Esophagus squamous epithelium (tissue), 5 donors: Measurements from ENCODE around the gene TSNAX. TPM values are rescaled to one million over a fixed set of nuclear protein-coding genes. Genes with fewer than 3 reads are reported as not detected.

ENCODE experiments used
- DNase-seq: peaks from one replicate; lab custom pipeline; 2025; lab: John Stamatoyannopoulos, UW
- H3K27ac ChIP-seq, 4 donors: fragments of 200-600 bp; sonication (generic); one replicate each; pipeline ENCODE4 v1.5.1; 2016 to 2019; ENCODE audit warnings: mild to moderate bottlenecking in 1 of 4
- H3K27me3 ChIP-seq, 4 donors: fragments of 200-600 bp; sonication (generic); 1 replicate in 3 of 4; 2 replicates in 1 of 4; pipeline versions ENCODE4 v1.5.1 to v1.6.0; 2017 to 2021; ENCODE audit warnings: antibody characterized with exemption in 1 of 4
- H3K36me3 ChIP-seq, 3 donors: fragments of 200-600 bp; sonication (generic); one replicate each; pipeline ENCODE4 v1.5.1; 2016 to 2019
- H3K4me1 ChIP-seq, 3 donors: fragments of 200-600 bp; sonication (generic); one replicate each; pipeline ENCODE4 v1.5.1; 2017 to 2019
- H3K4me3 ChIP-seq, 4 donors: fragments of 200-600 bp; sonication (generic); 1 replicate in 3 of 4; 2 replicates in 1 of 4; pipeline ENCODE4 v1.5.1; 2016 to 2019; ENCODE audit warnings: mild to moderate bottlenecking in 2 of 4, moderate library complexity in 1 of 4
- H3K9me3 ChIP-seq, 3 donors: fragments of 200-600 bp; sonication (generic); one replicate each; pipeline ENCODE4 v1.5.1; 2016 to 2019
- POLR2A ChIP-seq, 4 donors: fragments of 450-650 bp; IDR thresholded peaks; one replicate each; pipeline ENCODE4 v1.6.1; 2017; ENCODE audit warnings: antibody characterized with exemption in 4 of 4, mild to moderate bottlenecking in 4 of 4, moderate library complexity in 3 of 4
- WGBS, 2 donors: methylation state at CpG; one replicate each; pipeline ENCODE4 v1.1.5; 2018; 5-methylcytosine and 5-hydroxymethylcytosine counted together
- intact Hi-C: fragments of 100-400 bp; cut with DNase I; formaldehyde crosslinking; loops from one replicate; pipeline ENCODE4 v1.15.0; 2022
- total RNA-seq, 4 donors: library from RNA; depleted of rRNA; stranded (reverse); fragments of >200 nt; gene quantifications; one replicate each; pipeline ENCODE4 v1.1.0, GENCODE V29; 2016
- TF ChIP-seq, protein P1 (sequence below), 6 experiments: fragments of 450-650 bp in 4 of 6; fragments of 200-600 bp in 2 of 6; sonication (generic) in 2 of 6; IDR thresholded peaks; one replicate each; pipeline ENCODE4 v1.5.1; 2016 to 2019; ENCODE audit warnings: antibody characterized with exemption in 6 of 6, mild to moderate bottlenecking in 4 of 6, moderate library complexity in 4 of 6
- donor health status: DM: yes; HTN: yes; CAD: no.

The TSNAX gene
- total RNA-seq, 4 donors from 2014 or later = 11.6 to 28.4 (median 22.3) TPM

- TF ChIP-seq, protein P1, sequence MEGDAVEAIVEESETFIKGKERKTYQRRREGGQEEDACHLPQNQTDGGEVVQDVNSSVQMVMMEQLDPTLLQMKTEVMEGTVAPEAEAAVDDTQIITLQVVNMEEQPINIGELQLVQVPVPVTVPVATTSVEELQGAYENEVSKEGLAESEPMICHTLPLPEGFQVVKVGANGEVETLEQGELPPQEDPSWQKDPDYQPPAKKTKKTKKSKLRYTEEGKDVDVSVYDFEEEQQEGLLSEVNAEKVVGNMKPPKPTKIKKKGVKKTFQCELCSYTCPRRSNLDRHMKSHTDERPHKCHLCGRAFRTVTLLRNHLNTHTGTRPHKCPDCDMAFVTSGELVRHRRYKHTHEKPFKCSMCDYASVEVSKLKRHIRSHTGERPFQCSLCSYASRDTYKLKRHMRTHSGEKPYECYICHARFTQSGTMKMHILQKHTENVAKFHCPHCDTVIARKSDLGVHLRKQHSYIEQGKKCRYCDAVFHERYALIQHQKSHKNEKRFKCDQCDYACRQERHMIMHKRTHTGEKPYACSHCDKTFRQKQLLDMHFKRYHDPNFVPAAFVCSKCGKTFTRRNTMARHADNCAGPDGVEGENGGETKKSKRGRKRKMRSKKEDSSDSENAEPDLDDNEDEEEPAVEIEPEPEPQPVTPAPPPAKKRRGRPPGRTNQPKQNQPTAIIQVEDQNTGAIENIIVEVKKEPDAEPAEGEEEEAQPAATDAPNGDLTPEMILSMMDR (IDR thresholded peaks at IDR 0.05) = no peak
- TF ChIP-seq POLR2A (IDR thresholded peaks at IDR 0.05) = no peak
- H3K27ac ChIP-seq = peak overlapping the region in 2 of 4 donors; percentile 17 to 38
- WGBS, 2 donors = 47% methylated on average over 7 of the region's 7 CpGs
- peaks cover 0 to 27% (median 5%) of the 10 kb centered on the region in 3 donors for H3K4me1 ChIP-seq
- no peak for DNase-seq
- H3K9me3 ChIP-seq = no peaks in the 10 kb centered on the region
- H3K27me3 ChIP-seq = no peaks in the 10 kb centered on the region
- H3K4me3 ChIP-seq = no peak overlapping the region
- intact Hi-C loops = no loop called here
- H3K36me3 ChIP-seq = no peaks in the 10 kb centered on the region
Measured at GRCh38 chr1:231600458-231600976, 72.0 kb downstream of the TSNAX start.

DNA sequence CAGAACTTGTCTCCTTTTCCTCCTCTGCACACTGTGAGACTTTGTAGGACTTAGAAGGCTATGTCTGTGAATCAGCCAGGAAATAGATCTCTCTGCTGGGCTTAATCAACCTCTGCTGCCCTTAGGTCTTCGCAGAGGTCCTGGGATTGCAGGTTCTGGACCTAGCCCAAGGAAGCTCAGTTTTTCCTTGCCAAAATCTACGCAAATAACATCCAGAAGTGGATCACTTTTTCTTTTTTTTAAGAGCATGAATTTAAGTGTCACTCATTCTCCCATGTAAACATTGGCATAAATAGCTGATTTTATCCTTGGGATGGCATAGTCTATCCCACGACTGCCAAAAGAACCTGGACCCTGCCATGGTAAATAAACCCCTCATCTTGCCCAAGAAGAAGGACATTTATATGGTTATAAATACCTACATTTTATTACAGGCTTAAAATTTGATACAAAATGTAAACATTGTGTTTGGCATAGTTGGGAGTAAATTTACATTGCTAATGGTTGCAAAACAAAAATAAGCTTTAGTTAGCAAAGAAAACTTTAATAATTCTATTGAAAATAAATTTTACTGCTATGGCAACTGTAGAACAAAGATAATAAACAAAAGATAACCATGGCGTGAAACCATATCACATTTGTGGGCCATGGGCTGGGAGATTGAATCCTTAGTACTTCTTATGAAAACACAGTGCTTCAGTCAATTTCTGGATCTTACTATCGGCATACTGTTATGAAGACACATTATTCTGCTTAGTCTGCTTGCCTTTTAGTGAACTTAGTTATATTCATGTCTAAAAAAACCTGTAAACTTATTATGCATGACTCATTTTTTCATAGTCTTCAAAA is 73.6 kb downstream of the TSNAX start:
- WGBS, 2 donors = 31 to 54% methylated on average over 5 of the region's 5 CpGs
- no peak for DNase-seq
- no peak overlapping the region for H3K27ac ChIP-seq

DNA sequence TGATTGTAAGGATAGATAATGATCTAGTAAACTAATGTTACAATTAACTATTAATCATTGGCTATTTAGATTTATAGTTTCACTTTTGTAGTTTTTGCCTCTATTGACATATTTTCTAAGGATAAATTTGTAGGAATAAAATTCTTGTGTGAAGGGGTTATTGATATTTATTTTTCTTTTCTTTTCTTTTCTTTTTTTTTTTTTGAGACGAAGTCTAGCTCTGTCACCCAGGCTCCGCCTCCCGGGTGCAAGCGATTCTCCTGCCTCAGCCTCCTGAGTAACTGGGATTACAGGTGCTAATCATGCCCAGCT is 74.2 kb downstream of the TSNAX start:
- H3K9me3 ChIP-seq = no peaks in the 10 kb centered on the region
- H3K4me3 ChIP-seq = no peak overlapping the region
- intact Hi-C loops = no loop called here
- H3K36me3 ChIP-seq = no peaks in the 10 kb centered on the region
- H3K4me1 ChIP-seq = peaks cover 0 to 33% (median 5%) of the 10 kb centered on the region in 3 donors
- DNase-seq = no peak
- TF ChIP-seq, protein P1 (IDR thresholded peaks at IDR 0.05) = no peak
- no peak for TF ChIP-seq POLR2A (IDR thresholded peaks at IDR 0.05)
- no peaks in the 10 kb centered on the region for H3K27me3 ChIP-seq
- WGBS, 2 donors = 84 to 85% methylated on average over 4 of the region's 4 CpGs
- H3K27ac ChIP-seq = no peak overlapping the region

More for the DNA sequence above, 73.6 kb downstream of the TSNAX start:
- Histone ChIP-seq H3K9me3 (no peaks in the 10 kb centered on the region), H3K36me3 (no peaks in the 10 kb centered on the region), H3K4me1 (peaks cover 0 to 33% (median 5%) of the 10 kb centered on the region in 3 donors), H3K4me3 (no peak overlapping the region), H3K27me3 (no peaks in the 10 kb centered on the region)
- intact Hi-C loops = no loop called here
- TF ChIP-seq, protein P1 (IDR thresholded peaks at IDR 0.05) = no peak
- TF ChIP-seq POLR2A (IDR thresholded peaks at IDR 0.05) = no peak

- Histone ChIP-seq H3K36me3 (no peaks in the 10 kb centered on the region), H3K27me3 (peaks cover 0 to 6% (median 0%) of the 10 kb centered on the region in 4 donors), H3K4me3 (peak overlapping the region; percentile 22 to 68 (median 44)), H3K9me3 (peaks cover 0 to 4% (median 0%) of the 10 kb centered on the region in 3 donors), H3K27ac (peak overlapping the region in 2 of 4 donors; percentile 14 to 25), H3K4me1 (peaks cover 0 to 33% (median 5%) of the 10 kb centered on the region in 3 donors)
- TF ChIP-seq POLR2A (IDR thresholded peaks at IDR 0.05) = no peak
- TF ChIP-seq, protein P1 (IDR thresholded peaks at IDR 0.05) = peak; percentile 52 to 87 (median 78)
- no peak for DNase-seq
- intact Hi-C loops = no loop called here
- 15 to 23% methylated on average over 8 of the region's 8 CpGs for WGBS, 2 donors
Measured at GRCh38 chr1:231603598-231604275, 75.3 kb downstream of the TSNAX start.

DNA sequence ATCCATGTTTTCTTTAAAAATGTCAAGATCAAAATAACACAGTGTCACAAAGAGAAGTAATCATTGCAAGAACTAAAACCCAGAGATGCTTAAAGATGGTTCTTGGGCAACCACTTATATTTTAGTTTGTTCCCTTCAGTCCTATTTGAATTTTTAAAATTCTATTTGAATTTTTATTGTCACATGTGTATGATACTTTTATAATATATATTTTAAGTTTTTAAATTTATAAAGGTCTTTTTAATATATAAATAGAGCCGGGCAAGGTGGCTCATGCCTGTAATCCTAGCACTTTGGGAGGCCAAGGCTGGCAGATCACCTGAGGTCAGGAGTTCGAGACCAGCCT is 75.8 kb downstream of the TSNAX start:
- DNase-seq = no peak
- 65 to 69% methylated on average over 2 of the region's 2 CpGs for WGBS, 2 donors
- H3K27me3 ChIP-seq = peaks cover 0 to 9% (median 0%) of the 10 kb centered on the region in 4 donors
- TF ChIP-seq POLR2A (IDR thresholded peaks at IDR 0.05) = no peak
- TF ChIP-seq, protein P1 (IDR thresholded peaks at IDR 0.05) = no peak
- intact Hi-C loops = no loop called here
- no peak overlapping the region for H3K27ac ChIP-seq
- H3K4me1 ChIP-seq = peaks cover 0 to 33% (median 5%) of the 10 kb centered on the region in 3 donors
- no peaks in the 10 kb centered on the region for H3K36me3 ChIP-seq
- peaks cover 0 to 6% (median 0%) of the 10 kb centered on the region in 3 donors for H3K9me3 ChIP-seq
- H3K4me3 ChIP-seq = peak overlapping the region in 3 of 4 donors; percentile 39 to 68 (median 48)
